Uterus (tissue), 4 donors: Measurements from ENCODE around the gene CCNF. TPM values are rescaled to one million over a fixed set of nuclear protein-coding genes. Genes with fewer than 3 reads are reported as not detected.

Source experiments
- DNase-seq, 2 donors: peaks; one replicate each; pipeline ENCODE4 v3.0.0-alpha.2; 2019 to 2020
- H3K27ac ChIP-seq, 2 donors: fragments of 200-600 bp; sonication (generic); 1 replicate in 1 of 2; 2 replicates in 1 of 2; pipeline ENCODE4 v1.5.1; 2016 to 2018
- H3K27me3 ChIP-seq, 2 donors: fragments of 200-600 bp; sonication (generic); one replicate each; pipeline ENCODE4 v1.5.1; 2018 to 2019; ENCODE audit warnings: control low read depth in 1 of 2
- H3K36me3 ChIP-seq, 2 donors: fragments of 200-600 bp; sonication (generic); one replicate each; pipeline ENCODE4 v1.5.1; 2019; ENCODE audit warnings: control low read depth in 1 of 2
- H3K4me1 ChIP-seq, 2 donors: fragments of 200-600 bp; sonication (generic); one replicate each; pipeline ENCODE4 v1.5.1; 2018 to 2019; ENCODE audit warnings: control low read depth in 1 of 2
- H3K4me3 ChIP-seq, 2 donors: fragments of 200-600 bp; sonication (generic); 1 replicate in 1 of 2; 2 replicates in 1 of 2; pipeline ENCODE4 v1.5.1; 2018 to 2019; ENCODE audit warnings: mild to moderate bottlenecking in 1 of 2
- H3K9me3 ChIP-seq, 2 donors: fragments of 200-600 bp; sonication (generic); one replicate each; pipeline ENCODE4 v1.5.1; 2019; ENCODE audit warnings: control low read depth in 1 of 2
- POLR2A ChIP-seq, 2 donors: fragments of 450-650 bp; IDR thresholded peaks; one replicate each; pipeline ENCODE4 v1.6.1; 2016; ENCODE audit warnings: antibody characterized with exemption in 2 of 2, mild to moderate bottlenecking in 1 of 2, moderate library complexity in 1 of 2
- intact Hi-C: fragments of 100-400 bp; cut with DNase I; formaldehyde crosslinking; loops from one replicate; pipeline ENCODE4 v1.15.1; 2023; ENCODE audit warnings: low total_unique reads
- total RNA-seq, 4 donors: library from RNA; depleted of rRNA in 3 of 4; stranded (reverse); fragments of >200 nt in 3 of 4; gene quantifications; one replicate each; pipeline versions ENCODE4 v1.1.0 to v1.2.4, GENCODE V29; 2014 to 2023
- TF ChIP-seq, protein P1 (sequence below), 4 experiments: fragments of 200-600 bp in 2 of 4; fragments of 450-650 bp in 2 of 4; sonication (generic) in 2 of 4; IDR thresholded peaks; one replicate each; pipeline ENCODE4 v1.5.1; 2016 to 2019; ENCODE audit warnings: antibody characterized with exemption in 4 of 4, mild to moderate bottlenecking in 2 of 4, moderate library complexity in 1 of 4
- donor health status: DM: yes; HTN: yes; CAD: no.

Gene CCNF
- total RNA-seq, 4 donors from 2014 or later, result under 0.01 to 11.8 (median 1.9) TPM; not detected in 1

DNA sequence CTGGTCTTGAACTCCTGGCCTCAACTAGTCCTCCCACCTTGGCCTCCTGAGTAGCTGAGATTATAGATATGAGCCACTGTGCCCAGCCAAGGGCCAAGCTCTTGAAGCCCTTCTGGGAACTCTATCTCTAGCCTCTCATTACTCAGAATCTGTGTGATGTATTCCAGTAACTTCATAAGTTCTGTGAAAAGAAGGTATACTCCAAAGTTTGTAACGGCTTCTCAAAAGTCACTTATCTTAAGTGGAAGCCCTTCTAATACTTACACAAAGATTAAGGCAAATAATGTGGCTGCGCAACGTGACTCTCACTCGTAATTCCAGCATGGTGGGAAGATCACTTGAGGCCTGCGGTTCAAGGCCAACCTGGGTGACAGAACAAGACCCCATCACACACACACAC is 65.4 kb downstream of the CCNF start:
- H3K4me3 ChIP-seq, result no peak overlapping the region

DNA sequence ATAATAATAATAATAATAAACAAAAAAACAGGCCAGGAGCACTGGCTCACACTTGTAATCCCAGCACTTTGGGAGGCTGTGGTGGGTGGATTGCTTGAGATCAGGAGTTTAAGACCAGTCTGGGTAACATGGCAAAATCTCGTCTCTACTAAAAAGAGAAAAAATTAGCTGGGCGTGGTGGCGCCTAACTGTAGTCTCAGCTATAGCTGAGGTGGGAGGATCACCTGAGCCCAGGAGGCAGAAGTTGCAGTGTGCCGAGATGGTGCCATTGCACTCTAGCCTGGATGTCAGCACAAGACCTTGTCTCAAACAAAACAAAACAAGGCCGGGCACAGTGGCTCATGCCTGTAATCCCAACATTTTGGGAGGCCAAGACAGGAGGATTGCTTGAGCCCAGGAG is 65.8 kb downstream of the CCNF start:
- TF ChIP-seq, protein P1, sequence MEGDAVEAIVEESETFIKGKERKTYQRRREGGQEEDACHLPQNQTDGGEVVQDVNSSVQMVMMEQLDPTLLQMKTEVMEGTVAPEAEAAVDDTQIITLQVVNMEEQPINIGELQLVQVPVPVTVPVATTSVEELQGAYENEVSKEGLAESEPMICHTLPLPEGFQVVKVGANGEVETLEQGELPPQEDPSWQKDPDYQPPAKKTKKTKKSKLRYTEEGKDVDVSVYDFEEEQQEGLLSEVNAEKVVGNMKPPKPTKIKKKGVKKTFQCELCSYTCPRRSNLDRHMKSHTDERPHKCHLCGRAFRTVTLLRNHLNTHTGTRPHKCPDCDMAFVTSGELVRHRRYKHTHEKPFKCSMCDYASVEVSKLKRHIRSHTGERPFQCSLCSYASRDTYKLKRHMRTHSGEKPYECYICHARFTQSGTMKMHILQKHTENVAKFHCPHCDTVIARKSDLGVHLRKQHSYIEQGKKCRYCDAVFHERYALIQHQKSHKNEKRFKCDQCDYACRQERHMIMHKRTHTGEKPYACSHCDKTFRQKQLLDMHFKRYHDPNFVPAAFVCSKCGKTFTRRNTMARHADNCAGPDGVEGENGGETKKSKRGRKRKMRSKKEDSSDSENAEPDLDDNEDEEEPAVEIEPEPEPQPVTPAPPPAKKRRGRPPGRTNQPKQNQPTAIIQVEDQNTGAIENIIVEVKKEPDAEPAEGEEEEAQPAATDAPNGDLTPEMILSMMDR (IDR thresholded peaks at IDR 0.05), result no peak
- TF ChIP-seq POLR2A (IDR thresholded peaks at IDR 0.05), result no peak
- Histone ChIP-seq H3K4me1 (no peaks in the 10 kb centered on the region), H3K4me3 (no peak overlapping the region), H3K36me3 (no peaks in the 10 kb centered on the region), H3K27me3 (no peaks in the 10 kb centered on the region), H3K9me3 (no peaks in the 10 kb centered on the region), H3K27ac (no peak overlapping the region)
- intact Hi-C loops, result loop anchor here (10.0 kb wide), 1 partner anchor 160 kb away; no protein-coding TSS in a partner anchor
- no peak for DNase-seq

More for the DNA sequence above, 65.4 kb downstream of the CCNF start:
- TF ChIP-seq, protein P1 (IDR thresholded peaks at IDR 0.05), result no peak
- no peak for TF ChIP-seq POLR2A (IDR thresholded peaks at IDR 0.05)
- intact Hi-C loops, result loop anchor here (10.0 kb wide), 1 partner anchor 160 kb away; no protein-coding TSS in a partner anchor
- Histone ChIP-seq H3K9me3 (no peaks in the 10 kb centered on the region), H3K27ac (no peak overlapping the region), H3K27me3 (no peaks in the 10 kb centered on the region), H3K4me1 (no peaks in the 10 kb centered on the region), H3K36me3 (no peaks in the 10 kb centered on the region)
- no peak for DNase-seq

DNA sequence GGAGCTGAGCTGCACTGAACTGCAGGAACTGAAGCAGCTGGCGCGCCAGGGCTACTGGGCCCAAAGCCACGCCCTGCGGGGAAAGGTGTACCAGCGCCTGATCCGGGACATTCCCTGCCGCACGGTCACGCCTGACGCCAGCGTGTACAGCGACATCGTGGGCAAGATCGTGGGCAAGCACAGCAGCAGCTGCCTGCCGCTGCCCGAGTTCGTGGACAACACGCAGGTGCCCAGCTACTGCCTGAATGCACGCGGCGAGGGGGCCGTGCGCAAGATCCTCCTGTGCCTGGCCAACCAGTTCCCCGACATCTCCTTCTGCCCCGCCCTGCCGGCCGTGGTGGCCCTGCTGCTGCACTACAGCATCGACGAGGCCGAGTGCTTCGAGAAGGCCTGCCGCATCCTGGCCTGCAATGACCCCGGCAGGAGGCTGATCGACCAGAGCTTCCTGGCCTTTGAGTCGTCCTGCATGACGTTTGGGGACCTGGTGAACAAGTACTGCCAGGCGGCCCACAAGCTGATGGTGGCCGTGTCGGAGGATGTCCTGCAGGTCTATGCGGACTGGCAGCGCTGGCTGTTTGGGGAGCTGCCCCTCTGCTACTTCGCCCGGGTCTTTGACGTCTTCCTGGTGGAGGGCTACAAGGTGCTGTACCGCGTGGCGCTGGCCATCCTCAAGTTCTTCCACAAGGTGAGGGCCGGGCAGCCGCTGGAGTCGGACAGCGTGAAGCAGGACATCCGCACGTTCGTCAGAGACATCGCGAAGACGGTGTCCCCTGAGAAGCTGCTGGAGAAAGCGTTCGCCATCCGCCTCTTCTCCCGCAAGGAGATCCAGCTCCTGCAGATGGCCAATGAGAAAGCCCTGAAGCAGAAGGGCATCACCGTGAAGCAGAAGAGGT is 67.2 kb downstream of the CCNF start:
- intact Hi-C loops, result loop anchor here (10.0 kb wide), 1 partner anchor 162 kb away; no protein-coding TSS in a partner anchor
- H3K9me3 ChIP-seq, result no peaks in the 10 kb centered on the region
- no peak for DNase-seq
- no peak overlapping the region for H3K4me3 ChIP-seq
- TF ChIP-seq, protein P1 (IDR thresholded peaks at IDR 0.05), result no peak
- TF ChIP-seq POLR2A (IDR thresholded peaks at IDR 0.05), result no peak
- no peaks in the 10 kb centered on the region for H3K27me3 ChIP-seq
- H3K4me1 ChIP-seq, result no peaks in the 10 kb centered on the region
- H3K36me3 ChIP-seq, result no peaks in the 10 kb centered on the region
- no peak overlapping the region for H3K27ac ChIP-seq

DNA sequence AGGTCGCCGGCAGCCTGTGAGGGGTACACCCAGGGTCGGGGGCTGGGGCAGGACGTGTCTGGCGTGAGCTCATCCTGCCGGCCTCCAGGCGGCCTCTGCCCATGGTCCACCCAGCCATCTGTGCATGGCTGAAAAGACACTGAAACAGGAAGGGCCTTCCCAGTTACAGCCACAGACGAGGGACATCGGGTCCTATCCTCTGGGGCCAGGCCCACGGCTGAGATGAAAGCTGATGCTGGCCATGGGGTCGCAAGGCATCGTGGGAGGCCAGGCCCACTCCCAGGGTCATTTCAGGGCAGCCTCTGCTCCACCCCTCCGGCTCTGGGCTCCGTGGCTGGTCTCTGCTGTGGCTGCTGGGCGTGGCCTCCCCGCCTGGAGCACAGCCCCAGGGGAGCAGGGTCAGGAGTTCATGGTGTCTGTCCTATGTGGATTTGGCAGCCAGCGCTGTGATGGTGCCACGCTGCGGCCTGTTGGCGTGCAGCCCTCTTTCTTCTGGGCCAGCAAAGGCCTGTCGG is 67.9 kb downstream of the CCNF start:
- H3K9me3 ChIP-seq, result no peaks in the 10 kb centered on the region
- H3K27me3 ChIP-seq, result no peaks in the 10 kb centered on the region
- H3K4me3 ChIP-seq, result no peak overlapping the region
- no peaks in the 10 kb centered on the region for H3K36me3 ChIP-seq
- intact Hi-C loops, result loop anchor here (10.0 kb wide), 1 partner anchor 162 kb away; no protein-coding TSS in a partner anchor
- TF ChIP-seq, protein P1 (IDR thresholded peaks at IDR 0.05), result no peak
- no peak for TF ChIP-seq POLR2A (IDR thresholded peaks at IDR 0.05)
- H3K4me1 ChIP-seq, result peaks cover 0 to 7% of the 10 kb centered on the region in 2 donors
- DNase-seq, result no peak
- H3K27ac ChIP-seq, result no peak overlapping the region
